ENCODE data around the gene NSUN4. TPM values are rescaled to one million over a fixed set of nuclear protein-coding genes. Genes with fewer than 3 reads are reported as not detected.
A peak's percentile ranks its signal among the peaks of the same experiment; 100 is the strongest.
"Not testable (repeated sequence)": the region's sequence is repeated elsewhere in the genome, so short reads cannot be mapped to it uniquely, and the experiment has no call there.

NSUN4 gene
- total and polyA plus RNA-seq, 10 of the 15 experiments (the other 5 are each of a cell fraction or from before 2014, with no cell fraction given), result 22.1 to 80.2 (median 29.6) TPM

DNA sequence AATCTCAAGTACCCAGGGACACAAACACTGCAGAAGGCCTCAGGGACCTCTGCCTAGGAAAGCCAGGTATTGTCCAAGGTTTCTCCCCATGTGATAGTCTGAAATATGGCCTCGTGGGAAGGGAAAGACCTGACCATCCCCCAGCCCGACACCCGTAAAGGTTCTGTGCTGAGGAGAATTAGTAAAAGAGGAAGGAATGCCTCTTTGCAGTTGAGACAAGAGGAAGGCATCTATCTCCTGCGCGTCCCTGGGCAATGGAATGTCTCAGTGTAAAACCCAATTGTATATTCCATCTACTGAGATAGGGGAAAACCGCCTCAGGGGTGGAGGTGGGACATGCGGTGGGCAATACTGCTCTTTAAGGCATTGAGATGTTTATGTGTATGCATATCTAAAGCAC lies 10.8 kb upstream of the NSUN4 start:
- H4K20me1 ChIP-seq (ENCODE audit: control insufficient read depth, insufficient read depth); ATAC-seq; H3K9me3 ChIP-seq (replicated peaks; ENCODE audit: control insufficient read depth, insufficient read depth, low read length); in situ Hi-C loops (cut with MboI); H3K36me3 ChIP-seq (ENCODE audit: control insufficient read depth in 2 of 2, insufficient read depth in 2 of 2, low read length in 1 of 2); H3K4me2 ChIP-seq (ENCODE audit: control insufficient read depth, insufficient read depth); H3K27me3 ChIP-seq (replicated peaks in 1 of 2; ENCODE audit: control insufficient read depth in 2 of 2, insufficient read depth in 2 of 2, low read length in 1 of 2); H2AFZ ChIP-seq (ENCODE audit: control insufficient read depth, low read depth, low read length); BruUV-seq (replicated peaks); DNase-seq (ENCODE audit: low read depth, low spot score); FAIRE-seq: not testable (repeated sequence)
- Histone ChIP-seq H3K79me2 (ENCODE audit: control insufficient read depth, insufficient read depth, low read length) (peaks cover 73% of the 10 kb centered on the region), H3K27ac (ENCODE audit: control insufficient read depth, insufficient read depth) (peak overlapping the region; percentile 98; the same call in 1 of the 2 replicates), H3K4me3 (peak overlapping the region; percentile 66), H3K4me1 (ENCODE audit: control insufficient read depth, insufficient read depth, low read length) (peaks cover 29% of the 10 kb centered on the region), H3K9ac (ENCODE audit: control insufficient read depth, insufficient read depth, low read length) (peak overlapping the region; percentile 95; the same call in 1 of the 2 replicates)
- 3% methylated on average over 5 of the region's 7 CpGs for WGBS (ENCODE audit: insufficient coverage, insufficient replicate concordance, low lambda C conversion rate, missing lambda C conversion rate)
- TF ChIP-seq RAD51 (IDR thresholded peaks at IDR 0.05) (0 out of 2 replicates have a peak, but pooled peaks have one; percentile 7), ZNF687 (IDR thresholded peaks at IDR 0.05) (peak; percentile 10; the same call in 1 of the 2 replicates)
- ChIA-PET SMC1A (ENCODE audit: uncharacterized antibody, unreplicated experiment) (interaction anchor here (3.8 to 6.5 kb wide), 3 partner anchors 14 to 26 kb away, joined by 29 to 73 read pairs (median 46); partner anchors contain the start of genes LRRC41, NSUN4 and UQCRH), POLR2A (interaction anchor here (0.8 to 6.3 kb wide), 5 partner anchors 11 to 198 kb away, joined by 3 to 55 read pairs (median 35); partner anchors contain the start of genes LRRC41, NSUN4, PIK3R3 and RAD54L), CTCF (interaction anchor here (1.8 to 5.9 kb wide), 4 partner anchors 12 to 85 kb away, joined by 7 to 59 read pairs (median 38); partner anchors contain the start of genes LRRC41, NSUN4 and UQCRH), RAD21 (ENCODE audit: unreplicated experiment) (interaction anchor here (4.3 to 5.4 kb wide), 2 partner anchors 12 to 26 kb away, joined by 27 to 48 read pairs; partner anchors contain the start of genes LRRC41, NSUN4 and UQCRH)
- intact Hi-C loops (cut with micrococcal nuclease; ENCODE audit: unreplicated experiment), result loop anchor here (10.0 kb wide), 1 partner anchor 195 kb away; the partner anchor contains the start of gene PIK3R3

Data from GM12878 (cell line).